HG03066 (cell line): Measurements from ENCODE around the gene PPFIA3.
"Not testable (repeated sequence)": the region's sequence is repeated elsewhere in the genome, so short reads cannot be mapped to it uniquely, and the experiment has no call there.

Experiments
- ATAC-seq: cut with Tn5 transposase; IDR thresholded peaks from one replicate; pipeline ENCODE4 v1.9.1; 2021; ENCODE audit warnings: low read depth; ENCODE audit not compliant: unreplicated experiment

Gene PPFIA3

GRCh38 chr19:49119411-49120324 lies at the start of gene PPFIA3:
TSS of gene PPFIA3 (plus strand) at chr19:49119544. CDS start at chr19:49127874, 8,330 bp downstream.
- ATAC-seq: no peak

DNA sequence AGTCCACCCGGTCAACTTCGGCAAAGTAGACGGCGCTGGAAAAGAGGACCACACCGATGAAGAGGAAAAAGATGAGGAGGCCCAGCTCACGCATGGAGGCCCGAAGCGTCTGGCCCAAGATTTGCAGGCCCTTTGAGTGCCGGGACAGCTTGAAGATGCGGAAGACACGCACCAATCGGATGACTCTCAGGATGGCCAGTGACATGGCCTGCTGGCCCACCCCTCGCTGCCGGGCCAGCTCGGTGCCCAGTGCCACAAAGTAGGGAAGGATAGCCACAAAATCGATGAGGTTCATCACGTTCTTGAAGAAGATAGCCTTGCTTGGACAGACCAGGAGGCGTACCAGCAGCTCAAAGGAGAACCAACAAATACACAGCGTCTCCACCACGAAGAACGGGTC lies 48.9 kb upstream of the PPFIA3 start:
- ATAC-seq: no peak

GRCh38 chr19:49071860-49072547 lies 47.3 kb upstream of the PPFIA3 start:
- ATAC-seq: no peak

DNA sequence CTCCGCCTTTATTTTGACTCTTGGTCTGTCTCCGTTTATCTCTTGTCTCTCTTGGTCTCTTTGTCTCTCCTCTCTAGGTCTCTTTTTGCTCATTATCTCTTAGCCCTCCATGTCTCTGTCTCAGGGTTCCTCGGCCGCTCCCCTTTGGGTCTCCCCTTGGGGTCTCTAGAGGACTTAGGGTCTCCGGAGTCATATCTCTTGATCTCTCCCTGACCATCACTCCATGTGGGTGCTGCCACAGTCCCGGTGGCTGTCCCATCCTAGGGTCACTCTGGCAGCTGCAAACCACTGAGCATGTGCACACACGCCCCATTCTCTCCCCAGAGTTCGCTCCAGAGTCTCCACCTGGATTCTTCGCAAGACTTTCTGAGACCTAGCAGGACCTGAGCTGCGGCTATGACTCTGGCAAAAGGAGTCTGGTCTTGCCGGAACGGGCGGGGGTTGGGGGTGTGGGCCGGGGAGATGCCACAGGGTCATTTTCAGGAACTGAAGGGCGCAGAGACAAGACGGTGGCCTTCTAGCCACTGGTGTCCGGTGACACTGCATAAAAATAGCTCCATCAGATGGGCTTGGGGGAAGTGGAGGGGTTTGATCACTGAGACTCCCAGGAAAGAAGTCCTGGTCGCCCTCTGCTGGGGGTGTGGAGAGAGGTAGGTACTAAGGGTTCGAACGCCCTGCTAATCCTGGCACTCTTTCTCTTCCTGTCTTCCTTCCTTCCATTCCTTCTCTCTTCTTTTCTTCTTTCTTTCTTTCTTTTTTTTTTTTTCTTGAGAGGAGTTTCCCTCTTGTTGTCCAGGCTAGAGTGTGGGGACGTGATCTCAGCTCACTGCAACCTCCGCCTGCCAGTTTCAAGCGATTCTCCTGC lies 45.6 kb upstream of the PPFIA3 start:
- ATAC-seq: no peak

GRCh38 chr19:49074869-49075268 lies 44.5 kb upstream of the PPFIA3 start:
- ATAC-seq: not testable (repeated sequence)

- no peak for ATAC-seq
Measured at GRCh38 chr19:49080392-49080791, 39.0 kb upstream of the PPFIA3 start.

DNA sequence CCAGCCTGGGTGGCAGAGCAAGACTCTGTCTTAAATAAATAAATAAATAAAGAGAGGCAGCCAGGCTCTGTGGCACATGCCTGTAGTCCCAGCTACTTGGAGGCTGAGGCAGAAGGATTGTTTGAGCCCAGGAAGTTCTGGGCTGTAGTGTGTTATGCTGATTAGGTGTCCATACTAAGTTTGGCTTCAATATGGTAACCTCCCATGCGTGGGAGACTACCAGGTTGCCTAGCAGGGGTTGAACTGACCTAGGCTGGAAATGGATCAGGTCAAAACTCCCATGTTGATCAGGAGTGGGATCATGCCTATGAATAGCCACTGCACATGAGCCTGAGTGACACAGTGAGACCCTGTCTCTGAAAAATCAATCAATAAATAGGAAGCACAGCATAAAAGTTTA lies 38.1 kb upstream of the PPFIA3 start:
- no peak for ATAC-seq

DNA sequence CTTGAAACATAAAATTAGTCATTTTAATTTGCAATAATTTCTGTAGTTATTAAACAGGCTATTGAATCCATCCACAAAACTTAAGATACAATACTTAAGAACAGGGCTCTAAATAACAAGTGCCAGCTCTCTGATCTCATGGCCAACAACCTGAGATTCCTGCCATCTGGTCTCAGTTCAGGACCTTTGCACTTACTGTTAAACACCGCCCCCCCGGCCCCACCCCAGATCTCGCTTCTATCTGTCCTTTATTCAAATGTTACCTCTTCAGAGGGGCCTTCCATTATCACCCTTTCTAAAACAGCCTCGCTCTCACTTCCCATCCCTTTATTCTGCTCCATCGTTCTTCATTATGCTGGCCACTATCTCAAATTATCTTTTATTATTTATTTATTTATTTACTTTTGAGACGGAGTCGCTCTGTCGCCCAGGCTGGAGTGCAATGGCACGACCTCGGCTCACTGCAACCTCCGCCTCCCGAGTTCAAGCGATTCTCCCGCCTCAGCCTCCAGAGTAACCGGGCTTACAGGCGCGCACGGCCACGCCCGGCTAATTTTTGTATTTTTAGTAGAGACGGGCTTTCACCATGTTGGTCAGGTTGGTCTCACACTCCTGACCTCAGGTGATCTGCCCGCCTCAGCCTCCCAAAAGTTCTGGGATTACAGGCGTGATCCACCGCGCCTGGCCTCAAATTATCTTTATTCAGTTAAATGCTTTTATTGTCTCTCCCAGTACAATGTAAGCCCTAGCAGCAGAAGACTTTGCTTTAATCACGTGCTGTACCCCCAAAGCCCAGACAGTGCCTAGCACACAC lies 34.9 kb upstream of the PPFIA3 start:
- ATAC-seq: no peak

DNA sequence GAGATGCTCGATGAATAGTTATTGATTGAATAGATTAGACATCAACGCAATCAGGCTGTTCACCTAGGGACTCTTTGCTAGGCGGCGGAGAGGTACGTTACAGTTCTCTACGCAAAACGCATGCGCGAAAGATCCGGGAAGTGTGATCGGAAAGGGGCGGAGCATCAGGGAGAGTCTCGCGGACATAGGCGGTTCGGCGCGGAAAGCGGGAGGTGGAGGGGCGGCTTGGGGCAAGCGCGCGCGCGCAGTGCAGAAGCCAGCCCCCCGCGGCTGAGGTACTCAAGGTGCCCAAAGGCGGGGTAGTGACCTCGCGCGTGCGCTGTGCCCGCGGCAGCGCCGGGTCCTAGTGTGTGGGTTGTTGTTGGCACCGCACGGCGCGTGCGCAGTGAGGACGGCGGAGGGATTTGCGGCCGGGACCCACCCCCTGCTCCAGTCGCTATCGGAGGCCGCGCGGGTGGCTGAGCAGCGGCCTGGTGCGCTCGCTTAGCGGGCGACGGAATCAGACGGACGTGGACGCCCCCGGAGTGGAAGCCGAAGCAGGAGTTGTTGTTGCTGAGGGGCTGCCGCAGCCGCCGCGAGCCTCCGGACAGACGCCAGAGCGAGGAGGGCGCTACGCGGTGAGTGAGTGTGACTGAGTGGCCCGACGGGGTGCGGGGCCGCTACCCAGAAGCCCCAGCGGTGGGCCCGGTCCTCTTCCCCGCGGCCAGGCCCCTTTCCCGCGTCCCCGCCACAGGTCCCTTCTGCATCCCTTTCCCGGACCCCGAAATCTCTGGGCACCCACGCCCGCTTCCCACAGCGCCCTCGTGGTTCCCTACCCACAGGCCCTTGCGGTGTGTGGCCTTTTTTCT lies 34.1 kb upstream of the PPFIA3 start, which contains the start of gene SNRNP70:
Gene SNRNP70, plus strand, starts transcription at position 432 of the 848 bp plus-strand sequence. CDS start 964 bp downstream, outside the sequence.
- ATAC-seq: peak; percentile 69

DNA sequence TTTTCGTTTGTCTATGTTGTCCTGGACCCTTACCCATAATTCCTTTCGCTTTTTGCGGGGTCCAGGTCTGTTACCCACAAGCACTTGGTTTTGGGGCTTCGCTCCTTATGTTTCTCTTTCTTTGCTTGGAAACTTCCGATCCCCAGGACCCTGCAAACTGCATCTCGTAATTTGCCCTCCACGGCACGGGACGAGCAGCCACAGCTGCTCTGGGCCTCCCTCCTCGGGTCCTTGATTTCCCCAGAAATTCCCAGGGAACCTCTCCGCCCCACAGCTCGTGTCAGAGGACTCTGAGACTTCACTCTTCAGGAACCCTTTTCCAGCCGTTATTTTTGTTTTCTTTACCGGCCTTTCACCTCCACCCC lies 33.5 kb upstream of the PPFIA3 start:
- ATAC-seq: no peak

DNA sequence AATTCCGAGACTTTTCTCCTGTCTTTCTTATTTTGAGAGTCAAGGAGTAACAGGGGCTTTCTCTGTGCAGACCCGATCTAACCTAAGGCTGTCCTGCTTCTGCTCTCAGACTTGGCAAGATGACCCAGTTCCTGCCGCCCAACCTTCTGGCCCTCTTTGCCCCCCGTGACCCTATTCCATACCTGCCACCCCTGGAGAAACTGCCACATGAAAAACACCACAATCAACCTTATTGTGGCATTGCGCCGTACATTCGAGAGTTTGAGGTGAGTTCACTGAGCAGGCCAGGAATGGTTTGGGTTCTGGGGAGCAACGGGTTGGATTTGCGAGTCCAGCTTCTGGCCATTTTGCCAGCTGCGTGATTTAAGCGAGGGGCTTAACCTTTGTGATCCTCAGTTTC lies 33.0 kb upstream of the PPFIA3 start:
- ATAC-seq: no peak

DNA sequence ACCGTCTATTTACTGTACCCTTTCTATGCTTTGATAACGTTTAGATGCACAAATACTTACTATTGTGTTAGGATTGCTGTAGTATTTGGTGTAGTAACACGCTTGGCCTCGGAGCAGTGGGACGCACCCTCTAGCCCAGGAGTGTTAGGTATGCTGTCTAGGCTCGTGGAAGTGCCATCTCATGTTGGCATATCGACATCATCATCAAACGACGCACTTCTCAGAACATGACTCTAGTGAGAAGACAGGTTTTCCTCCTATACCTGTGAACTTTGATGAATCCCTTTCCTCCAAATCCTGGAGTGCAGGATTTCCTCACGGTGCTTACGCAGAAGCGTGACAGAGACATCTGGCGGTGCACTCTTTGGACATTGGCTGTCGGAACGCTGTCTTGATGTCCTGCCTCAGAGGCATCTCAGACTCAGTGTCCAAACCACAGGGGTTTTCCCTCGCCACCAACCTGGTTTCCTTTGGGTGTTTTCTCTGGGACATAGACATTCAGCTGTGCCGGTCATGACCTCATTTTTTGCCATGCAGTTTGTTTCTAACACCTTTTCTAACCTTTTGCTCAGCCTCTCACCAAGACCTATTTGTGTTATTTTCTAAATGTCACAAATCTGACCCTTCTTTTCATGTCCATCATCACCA lies 27.8 kb upstream of the PPFIA3 start:
- no peak for ATAC-seq

DNA sequence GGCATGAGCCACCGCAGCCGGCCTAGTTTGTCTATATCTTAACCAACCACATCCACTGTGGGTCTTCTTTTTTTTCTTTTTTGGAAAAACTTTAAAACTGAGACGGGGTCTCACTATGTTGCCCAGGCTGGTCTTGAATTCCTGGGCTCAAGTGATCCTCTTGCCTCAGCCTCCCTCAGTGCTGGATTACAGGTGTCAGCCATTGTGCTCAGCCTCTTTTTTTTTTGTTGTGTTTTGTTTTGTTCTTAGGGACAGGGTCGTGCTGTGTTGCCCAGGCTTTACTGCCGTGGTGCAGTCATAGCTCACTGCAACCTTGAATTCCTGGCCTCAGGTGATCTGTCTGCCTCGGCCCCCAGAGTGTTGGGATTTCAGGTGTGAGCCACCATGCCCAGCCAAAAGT lies 26.7 kb upstream of the PPFIA3 start:
- ATAC-seq: no peak

- no peak for ATAC-seq
Measured at GRCh38 chr19:49094505-49095482, 24.6 kb upstream of the PPFIA3 start.

DNA sequence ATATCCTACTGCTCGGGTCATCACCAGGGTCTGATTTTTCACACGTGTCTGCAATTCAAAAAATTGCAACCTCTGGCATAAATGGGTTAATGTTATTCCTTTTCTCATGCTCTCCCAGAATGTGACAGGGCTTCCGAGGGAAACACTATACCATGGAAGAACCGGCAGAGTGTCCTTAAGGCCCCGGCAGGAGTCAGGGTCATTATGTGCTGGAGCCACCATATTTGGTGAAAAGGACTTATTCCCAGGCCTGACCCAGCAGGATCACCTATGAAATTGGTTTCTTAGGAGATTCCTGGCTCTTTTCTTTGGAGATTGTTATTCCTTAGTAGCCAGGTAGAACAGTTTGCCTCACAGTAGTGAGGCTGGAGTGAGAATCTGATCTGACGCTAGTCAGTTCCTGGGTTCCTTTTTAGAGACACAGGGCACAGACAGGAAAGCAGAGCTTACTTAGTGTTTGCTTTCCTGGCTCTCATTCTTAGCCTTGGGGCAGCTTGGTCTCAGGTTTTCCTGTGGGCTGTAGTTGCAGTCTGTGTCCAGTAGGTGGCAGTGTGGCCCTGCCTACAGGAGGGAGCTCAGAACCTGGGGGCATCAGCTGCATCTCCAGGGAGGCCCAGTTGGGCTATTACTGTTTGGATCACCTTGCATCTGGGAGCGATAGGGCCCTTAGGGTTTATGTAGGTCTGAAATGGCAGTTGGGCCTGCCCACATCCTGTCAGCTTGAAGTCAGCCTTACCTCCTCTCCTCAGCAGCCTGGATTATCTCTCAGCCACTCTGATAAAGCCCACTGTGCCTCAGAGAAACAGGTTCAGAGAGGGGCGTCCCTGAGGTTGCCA lies 21.7 kb upstream of the PPFIA3 start:
- ATAC-seq: no peak

DNA sequence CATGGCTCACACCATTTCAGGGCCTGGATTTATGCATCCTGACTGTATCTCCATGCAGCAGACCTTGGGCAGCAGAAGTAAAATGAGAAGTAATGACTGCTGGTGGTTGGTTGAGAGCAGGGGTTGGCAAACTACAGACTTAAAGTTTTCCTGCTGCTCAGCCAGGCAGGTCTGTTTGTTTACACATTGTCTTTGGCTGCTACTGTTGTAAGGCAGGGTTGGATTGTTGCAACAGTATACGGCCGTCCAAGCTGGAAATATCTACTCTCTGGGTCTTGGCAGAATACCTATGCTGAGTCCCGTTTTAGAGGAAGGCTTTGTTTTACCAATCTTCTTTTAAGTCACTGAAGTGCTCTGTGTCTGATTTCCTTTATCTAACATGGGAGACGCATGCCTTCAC lies 20.5 kb upstream of the PPFIA3 start:
- ATAC-seq: no peak

DNA sequence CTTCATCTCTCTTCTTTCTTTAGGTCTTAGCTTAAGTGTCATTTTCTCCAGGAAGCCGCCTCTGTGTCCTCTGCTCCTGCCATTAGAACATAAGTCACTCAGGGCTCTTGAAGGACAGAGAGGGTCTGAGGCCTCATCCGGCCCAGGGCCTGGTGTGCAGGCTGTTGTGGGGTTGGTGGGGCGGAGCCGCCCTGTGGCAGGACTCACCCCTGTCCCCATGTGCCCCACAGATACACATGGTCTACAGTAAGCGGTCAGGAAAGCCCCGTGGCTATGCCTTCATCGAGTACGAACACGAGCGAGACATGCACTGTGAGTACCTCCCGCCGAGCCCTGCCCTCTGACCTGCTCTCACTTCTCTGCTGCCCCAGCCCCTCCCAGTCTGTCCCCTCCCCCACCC lies 18.2 kb upstream of the PPFIA3 start:
- ATAC-seq: no peak
